Measurements from ENCODE around the gene MPDU1.
"Not testable (repeated sequence)": the region's sequence is repeated elsewhere in the genome, so short reads cannot be mapped to it uniquely, and the experiment has no call there.

DNA sequence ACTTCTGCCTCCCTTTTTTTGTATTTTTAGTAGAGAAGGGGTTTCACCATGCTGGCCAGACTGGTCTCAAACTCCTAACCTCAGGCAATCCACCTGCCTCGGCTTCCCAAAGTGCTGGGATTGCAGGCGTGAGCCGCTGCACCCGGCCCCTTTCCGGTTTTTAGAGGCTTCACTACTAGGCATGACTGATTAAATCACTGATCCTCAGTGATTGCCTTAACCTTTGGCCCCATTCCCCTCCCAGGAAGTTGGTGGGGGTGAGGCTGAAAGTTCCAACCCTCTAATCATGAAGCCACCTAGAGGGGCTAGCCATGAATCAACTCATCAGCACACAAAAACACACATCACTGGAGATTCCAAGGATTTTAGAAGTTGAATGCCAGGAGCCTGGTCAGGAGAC is 13.9 kb downstream of the MPDU1 start:
- TF ChIP-seq, protein P1, sequence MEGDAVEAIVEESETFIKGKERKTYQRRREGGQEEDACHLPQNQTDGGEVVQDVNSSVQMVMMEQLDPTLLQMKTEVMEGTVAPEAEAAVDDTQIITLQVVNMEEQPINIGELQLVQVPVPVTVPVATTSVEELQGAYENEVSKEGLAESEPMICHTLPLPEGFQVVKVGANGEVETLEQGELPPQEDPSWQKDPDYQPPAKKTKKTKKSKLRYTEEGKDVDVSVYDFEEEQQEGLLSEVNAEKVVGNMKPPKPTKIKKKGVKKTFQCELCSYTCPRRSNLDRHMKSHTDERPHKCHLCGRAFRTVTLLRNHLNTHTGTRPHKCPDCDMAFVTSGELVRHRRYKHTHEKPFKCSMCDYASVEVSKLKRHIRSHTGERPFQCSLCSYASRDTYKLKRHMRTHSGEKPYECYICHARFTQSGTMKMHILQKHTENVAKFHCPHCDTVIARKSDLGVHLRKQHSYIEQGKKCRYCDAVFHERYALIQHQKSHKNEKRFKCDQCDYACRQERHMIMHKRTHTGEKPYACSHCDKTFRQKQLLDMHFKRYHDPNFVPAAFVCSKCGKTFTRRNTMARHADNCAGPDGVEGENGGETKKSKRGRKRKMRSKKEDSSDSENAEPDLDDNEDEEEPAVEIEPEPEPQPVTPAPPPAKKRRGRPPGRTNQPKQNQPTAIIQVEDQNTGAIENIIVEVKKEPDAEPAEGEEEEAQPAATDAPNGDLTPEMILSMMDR (IDR thresholded peaks at IDR 0.05; ENCODE audit: poor library complexity): not testable (repeated sequence)
- TF ChIP-seq EZH2phosphoT487 (IDR thresholded peaks at IDR 0.05; ENCODE audit: low read depth, severe bottlenecking, unreplicated experiment); EZH2 (IDR thresholded peaks at IDR 0.05; ENCODE audit: borderline replicate concordance): not testable (repeated sequence)

Measured in hepatocyte (in vitro differentiated cells).